Aorta (tissue), 5 donors: ENCODE results near the gene PLXNA4. TPM values are rescaled to one million over a fixed set of nuclear protein-coding genes. Genes with fewer than 3 reads are reported as not detected.
"Not testable (repeated sequence)": the region's sequence is repeated elsewhere in the genome, so short reads cannot be mapped to it uniquely, and the experiment has no call there.

Experiments
- ATAC-seq: fragments of 200-7000 bp; cut with Tn5 transposase; one replicate; pipeline ENCODE4 v1.9.1; 2022; ENCODE audit warnings: moderate library complexity; ENCODE audit not compliant: low FRiP score
- DNase-seq, 2 donors: peaks; one replicate each; pipeline ENCODE4 v3.0.0-alpha.2; 2020
- H3K27ac ChIP-seq, 2 donors: one replicate each; pipeline ENCODE4 v1.5.1; 2013; ENCODE audit warnings: low read length in 2 of 2, mild to moderate bottlenecking in 2 of 2, moderate library complexity in 2 of 2, control low read depth in 1 of 2, inconsistent platforms in 1 of 2, low read depth in 1 of 2
- H3K27me3 ChIP-seq, 2 donors: one replicate each; pipeline ENCODE4 v1.6.1; 2013; ENCODE audit warnings: control low read depth in 1 of 2, low read length in 1 of 2, mild to moderate bottlenecking in 1 of 2, moderate library complexity in 1 of 2; ENCODE audit not compliant: insufficient read depth in 2 of 2, control insufficient read depth in 1 of 2
- H3K36me3 ChIP-seq, 2 donors: one replicate each; pipeline ENCODE4 v1.6.1; 2013; ENCODE audit warnings: control low read depth in 1 of 2, low read length in 1 of 2, mild to moderate bottlenecking in 1 of 2; ENCODE audit not compliant: insufficient read depth in 2 of 2, control insufficient read depth in 1 of 2
- H3K4me1 ChIP-seq, 2 donors: one replicate each; pipeline ENCODE4 v1.6.1; 2013; ENCODE audit warnings: low read length in 2 of 2, control low read depth in 1 of 2, mild to moderate bottlenecking in 1 of 2, moderate library complexity in 1 of 2; ENCODE audit not compliant: insufficient read depth in 2 of 2, control insufficient read depth in 1 of 2
- H3K4me3 ChIP-seq, 2 donors: one replicate each; pipeline ENCODE4 v1.5.1; 2013; ENCODE audit warnings: low read length in 2 of 2, control low read depth in 1 of 2, mild to moderate bottlenecking in 1 of 2
- H3K9me3 ChIP-seq: one replicate; pipeline ENCODE4 v1.6.1; 2013; ENCODE audit warnings: mild to moderate bottlenecking, low read length; ENCODE audit not compliant: control insufficient read depth
- WGBS, 2 donors: extraction: QIAGEN DNeasy Blood & Tissue Kit; methylation state at CpG; one replicate each; pipeline ENCODE4 v1.1.7; 2013; 5-methylcytosine and 5-hydroxymethylcytosine counted together
- intact Hi-C, 2 donors: fragments of 100-400 bp; cut with DNase I; formaldehyde crosslinking; loops; one replicate each; pipeline versions ENCODE4 v1.14.2 to v1.15.0; 2022
- polyA plus RNA-seq, 2 donors: library from polyadenylated mRNA; stranded (reverse); fragments of 200-250 nt; gene quantifications; one replicate each; pipeline ENCODE4 v1.2.3, GENCODE V29; 2013
- total RNA-seq, 2 donors: library from RNA; stranded (reverse); fragmentation: NEBNext Ultra II Directional; extraction: Animal tissue kit (Norgen Biotek cat#: 25700); gene quantifications; one replicate each; pipeline ENCODE4 v1.2.1, GENCODE V29; 2021
- donor health status: healthy with polysubstance abuse.
- donor health status: Bipolar disorder and iron deficiency.
- donor health status: DM: no; HTN: no; CAD: no.
- donor health status: DM: no; HTN: no; CAD: no.
- donor health status: DM: yes; HTN: yes; CAD: no.

Gene PLXNA4
- total and polyA plus RNA-seq, 4 donors: 0.59 to 30.1 (median 12.0) TPM

DNA sequence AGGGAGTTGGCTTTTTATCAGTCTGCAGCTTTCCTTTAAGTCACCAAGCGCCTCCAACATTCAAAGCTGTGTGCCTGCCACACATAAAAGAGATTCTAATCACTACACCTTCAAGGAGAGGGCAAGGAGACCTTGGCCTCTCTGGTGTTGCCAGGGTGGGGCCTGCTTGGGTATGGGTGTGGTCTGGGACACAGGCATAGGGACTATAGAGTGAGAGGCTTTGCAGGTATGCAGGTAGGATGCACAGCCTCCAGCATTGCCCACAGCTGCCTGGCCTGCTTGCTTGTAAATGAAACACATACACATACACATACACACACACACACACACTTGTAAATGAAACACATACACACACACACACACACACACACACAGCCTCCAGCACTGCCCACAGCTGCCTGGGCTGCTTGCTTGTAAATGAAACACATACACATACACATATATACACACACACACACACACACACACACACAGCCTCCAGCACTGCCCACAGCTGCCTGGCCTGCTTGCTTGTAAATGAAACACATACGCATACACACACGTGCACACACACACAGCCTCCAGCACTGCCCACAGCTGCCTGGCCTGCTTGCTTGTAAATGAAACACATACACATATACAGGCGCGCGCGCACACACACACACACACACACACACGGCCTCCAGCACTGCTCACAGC, 397.7 kb downstream of the PLXNA4 start:
- H3K4me3 ChIP-seq, H3K36me3 ChIP-seq, intact Hi-C loops, H3K4me1 ChIP-seq, H3K27me3 ChIP-seq, H3K27ac ChIP-seq, ATAC-seq, H3K9me3 ChIP-seq: not testable (repeated sequence)
- WGBS, 2 donors: 79 to 88% methylated on average over 8 of the region's 8 CpGs
- DNase-seq: peak in 1 of 2 donors; percentile 8

DNA sequence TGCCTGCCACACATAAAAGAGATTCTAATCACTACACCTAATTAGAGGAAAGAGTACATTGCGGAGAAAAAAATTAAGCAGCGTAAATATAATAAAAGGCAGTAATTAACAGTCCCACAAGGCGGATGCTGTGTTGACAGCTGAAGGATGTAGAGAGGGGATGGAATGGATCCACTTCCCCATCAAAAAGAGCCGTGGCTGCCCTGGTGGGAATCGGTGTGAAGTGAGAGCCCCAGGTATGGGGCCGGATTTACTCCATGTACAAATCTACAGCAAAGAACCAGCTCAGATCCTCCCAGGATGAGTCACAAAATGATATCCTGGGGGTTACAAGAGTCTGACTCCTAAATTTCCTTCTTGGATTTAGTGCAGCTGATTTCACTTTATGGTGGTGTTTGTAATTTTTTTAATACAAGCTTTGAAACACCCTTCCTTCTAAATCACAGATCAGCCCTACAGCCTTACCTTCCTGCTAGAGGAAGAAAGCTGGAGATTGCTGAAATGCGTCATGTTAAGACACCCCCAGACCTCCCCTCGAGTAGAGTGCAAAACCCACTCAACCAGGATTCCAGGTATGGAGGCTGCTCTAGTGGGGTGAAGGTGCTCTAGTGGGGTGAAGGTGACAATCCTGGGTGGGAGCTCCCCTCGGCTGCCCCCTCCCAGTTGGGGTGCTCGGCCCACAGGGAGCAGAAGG, 398.4 kb downstream of the PLXNA4 start:
- Histone ChIP-seq H3K9me3 (no peaks in the 10 kb centered on the region), H3K4me1 (no peaks in the 10 kb centered on the region), H3K27me3 (no peaks in the 10 kb centered on the region), H3K27ac (no peak overlapping the region), H3K4me3 (no peak overlapping the region), H3K36me3 (peaks cover 4% of the 10 kb centered on the region in 2 donors)
- ATAC-seq (no peak), DNase-seq (peak in 1 of 2 donors; percentile 22)
- WGBS, 2 donors: 85 to 87% methylated on average over 10 of the region's 10 CpGs
- intact Hi-C loops: no loop called here

DNA sequence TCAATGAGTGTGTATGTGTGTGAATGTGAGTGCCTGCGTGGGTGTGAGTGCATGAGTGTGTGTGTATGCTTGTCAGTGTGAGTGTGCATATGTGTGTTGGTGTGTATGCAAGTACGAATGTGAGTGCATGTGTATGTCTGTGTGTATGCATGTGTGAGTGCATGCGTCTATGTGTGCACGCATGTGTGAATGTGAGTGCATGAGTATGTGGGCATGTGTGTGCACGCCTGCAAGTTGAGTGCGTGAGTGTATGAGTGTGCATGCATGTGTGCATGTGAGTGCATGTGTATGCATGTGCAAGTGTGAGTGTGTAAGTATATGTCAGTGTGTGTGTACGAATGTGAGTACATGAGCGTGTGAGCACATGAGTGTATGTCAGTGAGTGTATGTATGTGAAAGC, 399.6 kb downstream of the PLXNA4 start:
- Histone ChIP-seq H3K27me3 (no peaks in the 10 kb centered on the region), H3K4me3 (no peak overlapping the region), H3K36me3 (peaks cover 4% of the 10 kb centered on the region in 2 donors), H3K9me3 (no peaks in the 10 kb centered on the region), H3K27ac (no peak overlapping the region), H3K4me1 (no peaks in the 10 kb centered on the region)
- 90 to 94% methylated on average over 8 of the region's 8 CpGs for WGBS, 2 donors
- intact Hi-C loops: no loop called here
- DNase-seq: peak in 1 of 2 donors; percentile 35
- ATAC-seq: no peak

DNA sequence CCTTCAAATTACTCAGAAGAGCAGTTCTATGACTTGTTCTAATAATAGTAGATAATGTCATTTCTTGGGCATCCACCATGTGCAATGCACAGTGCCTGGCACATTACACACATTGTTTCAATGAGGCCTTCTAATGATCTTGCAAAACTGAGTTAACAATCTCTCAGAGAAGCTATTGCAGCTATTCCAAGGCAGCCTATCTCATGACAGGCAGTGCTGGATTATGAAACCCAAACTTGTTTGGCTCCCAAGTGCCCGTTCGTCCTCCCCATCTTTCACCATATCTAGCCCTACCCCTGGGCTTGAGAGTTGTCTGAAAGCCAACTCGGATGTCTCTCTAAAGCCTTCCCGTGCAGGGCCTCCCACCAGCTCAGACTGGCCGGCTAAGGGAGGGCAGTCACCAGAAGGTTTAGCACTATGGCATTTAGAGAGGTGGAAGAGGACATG, 405.1 kb downstream of the PLXNA4 start:
- intact Hi-C loops: no loop called here
- ATAC-seq: no peak
- H3K27me3 ChIP-seq: no peaks in the 10 kb centered on the region

DNA sequence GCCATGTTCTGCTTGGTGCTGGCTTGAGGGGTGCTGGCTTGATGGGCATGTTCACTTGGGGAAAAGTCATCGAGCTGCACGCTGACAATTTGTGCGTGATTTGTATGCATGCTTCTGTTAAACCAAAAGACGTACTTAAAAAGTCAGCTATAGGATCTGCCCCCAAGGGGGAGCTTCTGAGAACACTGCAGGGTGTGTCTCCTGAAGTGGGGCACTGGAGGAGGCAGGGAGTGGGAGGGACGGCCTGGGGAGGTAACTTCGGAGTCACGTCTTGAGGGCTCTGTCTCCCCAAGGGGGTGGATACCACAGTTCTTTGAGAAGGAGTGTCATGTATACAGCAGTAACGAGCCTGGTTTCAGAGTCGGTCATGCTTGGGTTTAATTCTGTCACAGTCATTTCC, 406.5 kb downstream of the PLXNA4 start:
- Histone ChIP-seq H3K4me1 (no peaks in the 10 kb centered on the region), H3K9me3 (no peaks in the 10 kb centered on the region), H3K36me3 (peaks cover 0 to 4% of the 10 kb centered on the region in 2 donors), H3K27me3 (no peaks in the 10 kb centered on the region), H3K27ac (no peak overlapping the region), H3K4me3 (no peak overlapping the region)
- ATAC-seq (no peak), DNase-seq (no peak)
- intact Hi-C loops: no loop called here
- 78 to 82% methylated on average over 9 of the region's 9 CpGs for WGBS, 2 donors

More for the DNA sequence above, 405.1 kb downstream of the PLXNA4 start:
- Histone ChIP-seq H3K36me3 (peaks cover 0 to 4% of the 10 kb centered on the region in 2 donors), H3K9me3 (no peaks in the 10 kb centered on the region), H3K27ac (no peak overlapping the region), H3K4me1 (no peaks in the 10 kb centered on the region), H3K4me3 (no peak overlapping the region)
- WGBS, 2 donors: 50 to 54% methylated on average over 5 of the region's 5 CpGs
- DNase-seq: peak in 1 of 2 donors; percentile 25

DNA sequence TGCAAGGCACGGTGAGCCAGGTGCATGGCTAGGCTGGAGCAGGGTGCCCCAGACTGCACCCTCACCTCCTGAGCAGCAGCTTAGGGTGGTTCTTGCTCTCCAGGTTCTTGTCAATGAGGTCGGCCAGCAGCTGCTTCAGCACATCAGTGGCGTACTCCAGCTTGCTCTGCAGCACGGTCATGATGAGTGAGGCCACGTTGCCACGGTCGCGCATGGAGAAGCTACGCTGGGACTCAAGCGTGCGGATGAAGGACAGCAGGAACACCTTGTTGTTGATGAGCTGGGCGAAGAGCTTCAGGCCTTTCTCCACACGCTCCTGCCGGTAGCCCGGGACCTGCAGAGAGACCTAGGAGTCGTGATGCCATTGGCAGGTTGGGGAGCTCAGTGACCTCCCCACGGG, 408.0 kb downstream of the PLXNA4 start:
- peak in 1 of 2 donors; percentile 73 for DNase-seq
- WGBS, 2 donors: 96 to 97% methylated on average over 17 of the region's 17 CpGs
- no peaks in the 10 kb centered on the region for H3K27me3 ChIP-seq
- no peak for ATAC-seq
- no peaks in the 10 kb centered on the region for H3K4me1 ChIP-seq
- H3K4me3 ChIP-seq: no peak overlapping the region
- no peak overlapping the region for H3K27ac ChIP-seq
- H3K9me3 ChIP-seq: no peaks in the 10 kb centered on the region
- intact Hi-C loops: no loop called here
- H3K36me3 ChIP-seq: peaks cover 0 to 2% of the 10 kb centered on the region in 2 donors

DNA sequence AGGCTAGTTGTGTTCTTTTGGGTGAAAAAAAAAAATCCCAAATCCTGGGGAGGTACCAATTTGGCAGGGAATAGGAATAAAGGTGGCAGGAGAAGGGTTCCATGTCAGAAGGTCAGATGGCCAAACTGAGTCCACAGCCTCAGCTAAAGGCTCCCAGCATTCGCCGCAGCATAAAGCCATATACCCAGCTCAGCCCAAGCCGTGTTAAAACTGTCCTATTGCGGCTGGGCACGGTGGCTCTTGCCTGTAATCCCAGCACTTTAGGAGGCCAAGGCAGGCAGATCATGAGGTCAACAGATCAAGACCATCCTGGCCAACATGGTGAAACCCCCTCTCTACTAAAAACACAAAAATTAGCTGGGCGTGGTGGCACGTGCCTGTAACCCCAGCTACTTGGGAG, 410.6 kb downstream of the PLXNA4 start:
- DNase-seq, ATAC-seq, H3K27me3 ChIP-seq, H3K9me3 ChIP-seq, H3K4me1 ChIP-seq, H3K36me3 ChIP-seq, H3K4me3 ChIP-seq, intact Hi-C loops, H3K27ac ChIP-seq: not testable (repeated sequence)
- WGBS, 2 donors: 87 to 94% methylated on average over 7 of the region's 7 CpGs

DNA sequence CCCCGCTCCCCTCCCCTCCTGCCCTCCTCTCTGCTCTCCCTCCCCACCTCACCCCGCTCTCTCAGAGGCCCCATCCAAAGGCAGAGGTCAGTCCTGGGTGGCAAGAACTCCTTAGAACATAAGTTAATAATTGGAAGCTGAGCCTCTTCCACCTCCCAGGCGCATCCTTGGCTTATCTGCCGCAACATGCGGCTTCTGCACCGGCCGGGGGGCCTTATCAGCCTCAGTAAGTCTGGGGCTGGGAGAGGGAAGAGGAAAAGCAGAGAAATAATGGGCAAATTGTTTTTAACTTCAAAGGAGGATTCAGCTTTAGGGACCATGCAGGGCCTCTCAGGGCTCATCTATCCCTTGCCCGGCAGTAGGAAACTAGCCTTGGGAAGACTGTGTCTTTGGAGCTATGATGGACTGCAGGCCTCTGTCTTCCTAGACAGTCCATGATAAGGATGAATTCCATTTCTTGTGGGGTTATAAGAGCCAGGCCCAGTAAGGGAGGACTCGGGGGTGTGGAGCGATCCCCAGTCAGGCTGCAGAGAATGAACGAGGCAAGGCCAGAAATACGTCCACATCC, 411.6 kb downstream of the PLXNA4 start:
- H3K4me1 ChIP-seq: no peaks in the 10 kb centered on the region
- H3K9me3 ChIP-seq: no peaks in the 10 kb centered on the region
- DNase-seq: no peak
- 92% methylated on average over 12 of the region's 12 CpGs for WGBS, 2 donors
- H3K27me3 ChIP-seq: no peaks in the 10 kb centered on the region
- intact Hi-C loops: no loop called here
- ATAC-seq: no peak
- no peak overlapping the region for H3K4me3 ChIP-seq
- H3K36me3 ChIP-seq: no peaks in the 10 kb centered on the region
- H3K27ac ChIP-seq: no peak overlapping the region
